SKM-1 treated with dmso at 0.1 percent for 144 hours (cell line): ENCODE results near the gene CASP5.
"Not testable (repeated sequence)": the region's sequence is repeated elsewhere in the genome, so short reads cannot be mapped to it uniquely, and the experiment has no call there.

Experiments
- DNase-seq: peaks from one replicate; lab custom pipeline; 2025; ENCODE audit not compliant: unreplicated experiment; lab: John Stamatoyannopoulos, UW

The CASP5 gene

GRCh38 chr11:105023003-105023402 lies at the start of gene CASP5:
Gene CASP5 (minus strand): TSS chr11:105023168. CDS start chr11:105023136, 32 bp downstream.
- DNase-seq = peak; percentile 53

GRCh38 chr11:105072080-105072479 lies 49.1 kb upstream of the CASP5 start:
- not testable (repeated sequence) for DNase-seq

- DNase-seq = no peak
Observed at GRCh38 chr11:105071089-105071732, 48.2 kb upstream of the CASP5 start.

GRCh38 chr11:105070306-105070705 lies 47.3 kb upstream of the CASP5 start:
- DNase-seq = peak; percentile 10

GRCh38 chr11:105069749-105070148 lies 46.8 kb upstream of the CASP5 start:
- not testable (repeated sequence) for DNase-seq

GRCh38 chr11:105063245-105063941 lies 40.4 kb upstream of the CASP5 start:
- DNase-seq = not testable (repeated sequence)

- DNase-seq = no peak
Observed at GRCh38 chr11:105057432-105057831, 34.5 kb upstream of the CASP5 start.

GRCh38 chr11:105056446-105056845 lies 33.5 kb upstream of the CASP5 start:
- DNase-seq = no peak

- no peak for DNase-seq
Observed at GRCh38 chr11:105054723-105055493, 31.9 kb upstream of the CASP5 start.

GRCh38 chr11:105052487-105052886 lies 29.5 kb upstream of the CASP5 start:
- no peak for DNase-seq

- DNase-seq = no peak
Observed at GRCh38 chr11:105051559-105051958, 28.6 kb upstream of the CASP5 start.

GRCh38 chr11:105049481-105049880 lies 26.5 kb upstream of the CASP5 start:
- DNase-seq = no peak

- DNase-seq = no peak
Observed at GRCh38 chr11:105046898-105047579, 24.1 kb upstream of the CASP5 start.

GRCh38 chr11:105045676-105046296 lies 22.8 kb upstream of the CASP5 start:
- DNase-seq = no peak

- DNase-seq = not testable (repeated sequence)
Observed at GRCh38 chr11:105044557-105045524, 21.9 kb upstream of the CASP5 start, which contains the start of gene CARD16. Gene CARD16 (minus strand): TSS chr11:105045335. CDS start chr11:105045297, 38 bp downstream.

- no peak for DNase-seq
Observed at GRCh38 chr11:105042178-105042577, 19.2 kb upstream of the CASP5 start.

- DNase-seq = no peak
Observed at GRCh38 chr11:105040703-105041102, 17.7 kb upstream of the CASP5 start.

- peak; percentile 75 for DNase-seq
Observed at GRCh38 chr11:105034813-105035620, 12.0 kb upstream of the CASP5 start, which contains the start of gene CASP1. Gene CASP1 (minus strand): TSS chr11:105035144. CDS start chr11:105035113, 31 bp downstream.

- DNase-seq = not testable (repeated sequence)
Observed at GRCh38 chr11:105034388-105034787, 11.4 kb upstream of the CASP5 start.
